NCI-H1092 treated with DMSO at 0.1 percent for 48 hours (cell line): ENCODE data around the gene DNAJC6.
"Not testable (repeated sequence)": the region's sequence is repeated elsewhere in the genome, so short reads cannot be mapped to it uniquely, and the experiment has no call there.

Experiments used
- DNase-seq: peaks from one replicate; lab custom pipeline; 2025; lab: John Stamatoyannopoulos, UW

Gene DNAJC6

DNA sequence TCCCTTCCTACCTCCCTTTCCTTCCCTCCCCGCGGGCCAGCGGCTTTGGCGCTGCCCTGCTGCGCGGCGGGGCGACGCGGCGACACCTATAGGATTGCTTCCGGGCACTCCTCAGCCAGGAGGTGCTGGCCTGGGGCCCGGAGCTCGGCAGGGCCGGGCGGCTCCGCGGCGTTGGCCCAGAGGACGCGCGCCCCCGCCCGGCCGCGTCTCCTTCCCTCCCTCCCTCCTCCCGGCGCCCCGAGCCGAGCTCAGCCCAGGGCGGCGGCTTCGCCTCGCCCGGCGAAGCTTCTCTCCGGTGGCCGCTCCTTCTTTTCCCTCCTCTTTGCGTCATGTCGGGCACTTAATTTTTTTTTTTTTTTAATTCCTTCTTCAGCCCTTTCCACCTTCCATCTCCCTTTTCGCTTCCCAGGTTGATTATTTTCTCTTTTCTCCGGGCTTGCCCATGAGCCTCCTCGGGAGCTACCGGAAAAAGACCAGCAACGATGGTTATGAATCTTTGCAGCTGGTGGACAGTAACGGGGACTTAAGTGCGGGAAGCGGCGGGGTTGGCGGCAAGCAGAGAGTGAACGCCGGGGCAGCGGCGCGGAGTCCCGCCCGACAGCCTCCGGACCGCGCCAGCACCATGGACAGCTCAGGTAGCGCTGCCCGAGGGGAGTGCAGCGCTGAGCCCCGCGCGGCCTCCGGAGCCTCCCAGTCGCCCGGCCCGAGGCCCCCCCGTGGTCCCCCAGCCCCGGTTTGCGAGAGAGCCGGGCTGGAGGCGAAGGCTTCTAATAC is at the start of gene DNAJC6:
Gene DNAJC6, plus strand, starts transcription at position 240 of the 774 bp plus-strand sequence. Its CDS starts 203 bp downstream, at position 443.
- DNase-seq: peak; percentile 73

DNA sequence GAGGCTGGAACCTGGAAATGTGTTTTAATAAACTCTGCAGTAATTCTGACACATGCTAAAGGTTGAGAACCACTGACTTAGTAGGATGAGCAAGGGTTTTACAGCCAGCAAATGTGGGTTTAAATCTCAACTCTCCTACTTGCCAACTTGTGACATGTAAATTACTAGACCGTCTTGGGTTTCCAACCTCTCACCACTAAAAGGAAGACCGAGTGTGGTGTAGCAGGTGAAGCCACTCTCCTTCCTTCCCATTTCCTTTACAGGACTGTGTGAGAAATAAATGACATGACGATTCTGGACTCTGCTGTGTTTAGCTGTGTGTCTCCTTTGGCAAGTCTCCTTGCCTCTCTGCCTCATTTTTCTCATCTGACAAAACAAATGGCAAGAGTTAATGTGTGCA is 49.5 kb upstream of the DNAJC6 start:
- peak; percentile 0 for DNase-seq

DNA sequence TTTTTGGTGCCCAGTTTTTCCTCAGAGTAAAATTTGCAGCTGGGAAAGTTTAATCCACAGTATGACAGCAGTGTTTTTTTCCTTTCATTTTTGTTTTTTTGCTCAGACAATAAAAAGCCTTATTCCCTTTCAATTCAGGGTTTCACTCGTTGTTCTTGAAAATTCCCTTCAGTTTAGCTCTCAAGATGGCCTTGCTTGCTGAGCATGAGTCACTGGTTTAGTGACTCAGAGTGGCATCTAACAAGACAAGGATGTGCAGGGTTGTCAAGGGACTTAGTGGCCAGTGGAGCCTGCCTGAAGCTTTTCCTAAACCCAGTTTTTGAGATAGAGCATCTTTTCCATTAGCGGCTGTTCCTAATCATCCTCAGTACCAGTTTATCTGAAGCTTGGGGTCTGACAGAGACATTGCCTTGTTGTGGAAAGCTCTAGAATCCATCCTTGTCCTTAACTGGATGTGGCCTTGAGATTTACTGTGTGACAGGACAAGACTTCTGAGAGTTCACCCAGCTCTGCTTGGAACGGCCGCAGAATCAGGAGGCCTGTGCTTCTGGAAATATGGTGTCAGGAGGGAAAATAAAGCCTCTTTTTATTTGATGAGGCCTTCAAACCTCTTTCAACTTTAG is 48.4 kb upstream of the DNAJC6 start:
- DNase-seq: no peak

DNA sequence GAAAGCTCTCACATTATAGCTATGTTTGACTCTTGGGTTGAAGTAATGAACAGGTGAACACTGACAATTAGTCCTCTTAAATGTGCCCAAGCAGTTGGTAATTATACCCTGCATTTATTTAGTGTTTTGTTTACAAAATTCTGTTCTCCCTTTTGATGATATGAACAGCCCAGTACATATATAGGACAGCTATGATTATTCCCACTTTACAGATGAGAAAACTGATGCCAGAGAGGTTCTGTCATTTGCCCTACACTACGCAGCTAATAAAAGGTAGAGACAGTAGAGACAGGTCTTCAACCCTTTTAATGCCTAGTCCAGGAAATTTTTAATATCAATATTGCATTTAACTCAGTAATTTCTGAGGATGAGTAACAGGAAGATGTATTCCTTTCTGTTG is 46.1 kb upstream of the DNAJC6 start:
- no peak for DNase-seq

DNA sequence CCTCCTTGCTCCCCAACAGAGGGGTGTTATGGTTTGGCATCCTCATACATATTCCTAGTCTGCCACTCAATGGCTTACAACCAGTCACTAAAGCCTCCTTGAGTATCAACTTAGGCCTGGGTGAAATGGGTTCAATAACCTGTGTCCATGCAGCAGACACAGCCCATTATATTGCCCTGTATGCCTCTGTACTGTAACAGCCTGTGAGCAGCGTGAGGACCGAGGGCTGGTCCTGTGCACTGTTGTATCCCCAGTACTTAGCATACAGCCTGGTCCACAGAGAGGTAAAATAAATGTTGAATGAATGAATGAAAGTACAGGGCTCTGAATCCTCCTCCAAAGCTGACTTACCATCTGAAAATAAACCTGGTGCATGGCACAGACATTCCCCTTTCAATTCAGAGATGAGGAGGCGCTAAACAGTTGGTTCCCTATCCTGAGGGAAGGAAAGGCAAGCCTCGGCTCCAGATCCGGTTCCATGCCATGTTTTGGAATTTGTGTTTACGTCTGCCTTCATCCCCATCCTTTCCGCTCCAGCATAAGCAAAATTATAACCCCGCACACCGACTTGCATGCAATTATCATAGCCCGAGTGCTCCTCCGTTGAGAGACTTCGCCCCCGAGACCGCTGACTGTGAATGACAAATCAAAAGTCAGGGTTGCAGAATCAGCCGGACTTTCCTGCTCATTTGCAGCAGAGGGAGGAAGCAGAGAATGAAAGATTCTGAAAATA is 45.0 kb upstream of the DNAJC6 start:
- peak; percentile 38 for DNase-seq

DNA sequence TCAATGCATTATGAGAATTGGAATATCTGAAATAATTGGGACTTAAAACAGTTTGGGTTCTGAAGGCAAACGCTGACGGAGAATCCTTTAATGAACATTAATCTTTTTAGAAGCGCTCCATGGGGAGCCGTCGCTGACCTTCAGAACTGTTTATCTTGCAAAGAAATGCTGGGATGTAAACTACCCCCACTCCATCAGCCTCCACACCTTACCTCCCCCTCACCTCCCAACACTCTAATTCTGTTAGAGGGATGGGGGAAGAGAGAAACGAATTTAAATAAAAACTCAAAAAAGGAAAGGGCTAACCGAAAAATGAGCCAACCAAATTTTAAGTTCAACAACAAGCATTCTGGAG is 44.1 kb upstream of the DNAJC6 start:
- DNase-seq: no peak

DNA sequence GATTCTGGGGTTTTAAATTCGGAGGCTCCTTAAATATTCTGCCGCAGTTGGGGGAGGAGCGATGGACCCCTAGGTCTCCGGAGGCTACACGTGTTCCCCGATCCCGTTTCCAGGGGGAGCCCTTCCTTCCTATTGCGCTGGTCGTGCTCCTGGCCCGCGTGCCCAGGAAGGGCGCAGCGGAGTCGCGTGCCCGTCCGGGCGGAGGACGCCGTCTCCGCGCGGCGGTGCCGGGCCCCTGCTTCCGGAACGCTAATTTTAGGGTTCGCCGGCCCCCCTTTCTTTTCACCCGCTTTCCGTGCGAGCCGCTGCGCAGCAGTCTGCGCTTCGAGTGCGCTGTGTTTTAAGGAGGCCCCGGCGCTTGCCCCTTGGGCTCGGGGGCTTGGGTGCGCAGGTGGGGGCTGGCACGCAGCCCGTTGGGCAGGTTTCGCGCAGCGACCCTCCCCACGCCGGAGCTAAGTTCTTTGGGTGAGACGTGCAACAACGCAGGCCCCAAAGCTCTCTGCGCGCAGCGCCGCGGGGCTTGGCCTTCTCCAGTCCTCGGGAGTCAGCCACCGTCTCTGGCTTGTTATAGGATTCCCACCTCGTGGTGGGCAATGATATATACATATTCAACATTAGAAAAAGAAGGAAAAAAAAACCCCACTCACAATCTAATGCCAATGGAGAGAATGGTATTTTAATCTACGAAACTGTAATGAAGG is 43.5 kb upstream of the DNAJC6 start:
- peak; percentile 68 for DNase-seq

DNA sequence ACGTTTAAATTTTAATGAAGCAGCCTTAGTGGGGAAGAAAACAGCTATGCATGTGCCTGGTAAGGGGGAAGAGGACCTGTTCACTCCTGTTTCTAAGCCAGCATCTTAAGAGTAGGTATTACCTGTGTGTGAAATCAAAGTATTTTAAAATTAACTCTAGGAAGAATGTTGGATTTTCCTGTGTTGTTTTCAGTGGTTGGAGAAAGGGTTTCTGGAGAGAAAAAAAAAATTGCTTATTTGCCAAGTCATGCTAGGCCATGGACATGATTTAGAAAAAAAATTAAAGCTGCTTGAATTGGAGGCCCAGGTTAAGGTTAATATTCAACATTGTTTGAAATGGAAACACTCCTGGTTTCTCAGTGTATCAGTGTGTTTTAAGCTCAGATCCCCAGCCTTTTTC is 42.9 kb upstream of the DNAJC6 start:
- no peak for DNase-seq

DNA sequence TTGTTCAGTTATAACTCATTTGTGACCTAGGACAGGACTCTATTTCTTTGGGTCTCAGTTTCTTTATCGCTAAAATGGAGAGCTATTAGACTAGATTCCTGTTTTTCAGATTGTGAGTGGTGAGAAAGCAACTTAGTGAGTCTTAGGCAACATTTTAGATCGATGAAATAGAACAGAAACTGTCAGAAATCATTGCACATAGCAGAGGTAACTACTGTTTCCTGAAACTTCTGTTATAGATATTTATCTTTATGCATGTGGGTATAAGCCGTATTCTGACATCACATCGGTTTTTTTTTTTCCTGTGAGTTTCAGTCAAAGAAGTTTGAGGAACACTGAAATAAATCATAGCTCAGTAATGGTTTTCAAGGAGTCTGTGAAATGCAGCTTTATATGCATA is 42.1 kb upstream of the DNAJC6 start:
- no peak for DNase-seq

DNA sequence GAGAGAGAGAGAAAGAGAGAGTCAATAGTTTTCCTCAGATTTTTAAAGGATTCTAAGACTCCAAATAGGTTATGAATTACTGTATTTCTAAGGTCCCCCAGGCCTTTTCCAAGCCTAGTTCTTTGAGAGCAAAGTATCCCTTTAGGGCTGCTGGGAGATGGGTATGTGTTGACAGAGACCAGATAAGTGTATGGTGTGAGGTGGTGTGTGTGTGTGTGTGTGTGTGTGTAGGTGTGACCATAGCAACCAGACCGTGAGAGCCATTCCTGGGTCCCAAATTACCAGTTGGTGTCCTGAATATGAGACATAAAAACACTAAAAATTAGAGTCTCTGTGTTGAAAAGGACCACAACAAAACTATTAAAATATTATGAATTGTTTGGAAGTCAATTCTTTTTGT is 41.7 kb upstream of the DNAJC6 start:
- no peak for DNase-seq

DNA sequence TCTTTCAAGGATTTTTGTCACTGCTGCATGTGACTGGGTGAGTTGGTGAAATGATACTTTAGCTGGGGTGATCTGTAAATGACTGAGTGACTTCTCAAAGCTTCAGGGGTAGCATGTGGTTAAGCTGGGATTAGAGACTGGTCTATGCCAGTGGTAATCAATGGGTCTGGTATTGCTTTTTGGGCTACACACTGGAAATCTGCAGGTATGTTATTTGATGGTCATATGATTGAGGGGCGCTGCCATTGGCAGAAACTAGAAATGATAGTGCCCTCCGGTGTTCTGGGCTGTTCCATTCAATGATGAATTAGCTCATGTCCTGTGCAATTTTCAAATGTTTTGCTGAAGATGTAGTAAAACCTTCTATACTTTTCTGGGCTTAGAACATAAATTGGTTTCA is 39.7 kb upstream of the DNAJC6 start:
- no peak for DNase-seq

DNA sequence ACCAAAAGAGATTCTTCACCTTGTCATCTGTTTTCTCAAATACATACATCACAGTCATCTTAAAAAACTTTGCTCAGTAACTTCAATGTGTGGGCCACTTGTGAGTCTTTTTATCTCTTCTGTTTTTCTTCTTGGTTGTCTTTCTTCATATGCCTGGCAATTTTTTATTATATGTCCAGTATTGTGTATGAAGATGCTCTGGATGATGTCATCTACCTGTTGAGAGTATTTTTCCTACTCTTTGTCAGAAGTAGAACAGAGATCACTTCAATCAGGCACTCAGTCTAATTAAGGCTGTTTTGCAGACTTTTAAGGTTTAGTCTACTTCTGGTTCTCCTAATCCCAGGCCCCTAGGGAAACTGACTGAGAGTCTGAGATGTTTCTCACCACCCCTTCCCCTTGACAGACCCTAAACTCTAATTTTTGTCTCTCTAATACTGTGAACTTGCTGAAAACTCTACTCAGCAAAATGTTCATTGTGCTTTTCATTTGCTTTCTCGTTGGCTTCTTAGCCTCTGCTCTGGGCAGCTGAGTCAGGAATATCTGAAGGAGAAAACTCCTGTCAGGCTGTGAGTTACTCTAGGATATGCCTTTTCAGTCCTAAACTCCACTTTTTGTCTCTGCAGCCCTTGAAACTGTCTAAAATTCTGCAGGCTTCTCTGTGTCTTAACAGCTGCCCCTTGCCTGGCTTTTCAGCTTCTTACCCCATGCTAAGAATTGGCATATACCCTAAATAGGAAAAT is 33.0 kb upstream of the DNAJC6 start:
- DNase-seq: no peak

DNA sequence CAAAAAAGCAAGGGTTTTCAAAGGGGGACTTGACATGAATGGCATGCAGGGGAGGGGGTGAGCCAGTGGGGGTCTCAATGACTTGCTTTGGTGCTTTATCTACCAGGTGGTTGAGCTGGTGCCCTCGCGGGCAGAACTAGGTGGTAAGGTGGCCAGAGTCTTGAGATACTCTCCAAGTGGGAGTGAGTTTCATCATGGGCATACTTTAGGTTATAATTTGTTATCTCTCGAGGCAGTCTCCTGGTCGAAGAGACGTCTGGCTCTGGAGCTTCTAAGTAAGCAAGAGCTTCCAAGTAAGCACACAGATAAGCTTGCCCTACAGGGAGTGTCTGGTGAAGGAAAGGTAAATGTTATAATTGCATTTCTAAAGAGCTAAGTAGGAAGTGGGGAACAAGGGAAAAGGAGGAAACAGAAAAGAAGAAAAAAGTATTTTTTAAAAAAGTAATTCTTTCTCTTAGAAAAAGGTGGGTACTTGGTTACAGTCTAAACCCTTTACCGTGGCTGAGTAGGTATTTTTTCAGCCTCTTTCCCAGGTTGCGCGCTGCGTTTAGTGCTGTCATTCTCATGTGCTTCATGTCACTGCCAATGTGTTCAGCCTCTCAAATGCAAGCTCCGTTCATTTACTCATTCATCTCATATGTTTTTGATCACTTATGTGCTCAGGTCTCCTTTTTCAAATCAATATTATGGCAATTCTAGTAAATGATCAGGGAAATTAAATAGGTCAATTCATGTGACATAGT is 31.6 kb upstream of the DNAJC6 start:
- no peak for DNase-seq

DNA sequence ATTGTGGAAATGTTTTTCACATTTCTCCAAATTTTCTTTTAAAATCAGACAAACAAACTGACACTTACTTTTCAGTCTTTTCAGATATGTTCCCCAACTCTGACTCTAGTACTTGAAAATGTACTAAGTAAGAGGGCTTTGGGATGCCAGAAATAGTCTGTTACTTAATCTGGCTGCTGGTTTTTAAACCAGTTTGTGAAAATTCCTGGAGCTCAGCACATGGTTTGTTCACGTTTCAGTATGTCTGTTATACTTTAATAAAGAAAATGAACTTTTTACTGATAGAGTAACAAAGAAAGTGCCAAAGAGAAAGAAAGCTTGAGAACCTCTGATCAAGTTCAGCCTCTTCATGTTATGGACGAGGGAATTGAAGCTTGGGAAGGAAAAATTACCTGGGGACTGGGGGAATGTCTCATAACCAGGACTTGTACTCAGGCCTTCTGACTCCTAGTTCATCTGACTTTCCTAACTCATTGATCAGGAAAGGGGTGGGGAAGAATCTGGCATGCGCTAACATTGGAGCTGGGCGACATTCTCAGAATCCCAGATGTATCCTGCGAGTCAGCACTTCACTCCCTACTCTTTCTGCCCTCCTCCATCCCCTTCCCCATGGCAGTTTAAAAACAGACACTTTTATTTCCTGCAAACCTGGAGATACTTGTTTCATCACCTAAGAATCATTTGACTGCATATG is 30.8 kb upstream of the DNAJC6 start:
- no peak for DNase-seq

DNA sequence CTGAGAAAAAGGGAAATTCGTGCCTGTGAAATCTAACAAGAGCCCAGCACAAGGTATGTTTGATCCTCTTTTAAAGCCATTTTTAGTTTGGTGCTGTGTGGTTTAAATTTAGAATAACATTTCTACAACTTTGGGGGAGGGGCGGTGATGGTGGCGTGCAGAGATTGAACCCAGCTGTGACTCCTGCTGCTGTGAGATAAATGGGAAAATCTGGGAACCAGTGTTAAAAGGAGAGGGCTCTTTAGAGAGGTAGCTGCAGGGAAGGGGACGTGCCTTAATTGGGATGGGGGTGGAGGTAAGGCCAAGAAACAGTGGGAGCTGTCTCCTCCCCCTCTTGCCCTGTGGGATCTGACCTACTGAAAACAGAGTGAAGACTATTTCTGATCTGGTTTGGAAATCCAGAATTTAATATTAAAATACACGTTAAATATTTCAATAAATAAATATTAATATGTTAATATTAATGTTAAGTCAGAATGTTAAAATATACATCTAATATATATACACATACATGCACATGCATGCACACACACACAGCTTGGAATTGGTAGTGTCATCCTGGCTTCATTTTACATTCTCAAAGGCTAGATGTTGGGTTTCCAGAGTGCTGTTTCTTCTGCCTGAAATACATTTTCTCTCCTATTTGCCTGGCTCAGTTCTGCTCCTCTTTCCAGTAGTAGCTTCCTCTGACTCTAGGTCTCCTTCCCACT is 30.1 kb upstream of the DNAJC6 start:
- no peak for DNase-seq

DNA sequence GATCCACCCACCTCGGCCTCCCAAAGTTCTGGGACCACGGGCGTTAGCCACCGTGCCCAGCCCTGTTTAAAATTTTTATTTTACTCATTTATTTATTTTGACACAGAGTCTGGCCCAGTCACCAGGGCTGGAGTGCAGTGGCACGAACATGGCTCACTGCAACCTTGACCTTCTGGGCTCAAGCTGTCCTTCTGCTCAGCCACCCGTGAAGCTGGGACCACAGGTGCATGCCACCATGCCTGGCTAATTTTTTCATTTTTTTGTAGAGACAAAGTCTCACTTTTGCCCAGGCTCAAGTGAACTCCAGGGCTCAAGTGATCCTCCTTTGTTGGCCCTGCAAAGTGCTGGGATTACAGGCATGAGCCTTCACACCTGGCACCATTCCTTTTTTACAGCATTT is 27.5 kb upstream of the DNAJC6 start:
- no peak for DNase-seq

DNA sequence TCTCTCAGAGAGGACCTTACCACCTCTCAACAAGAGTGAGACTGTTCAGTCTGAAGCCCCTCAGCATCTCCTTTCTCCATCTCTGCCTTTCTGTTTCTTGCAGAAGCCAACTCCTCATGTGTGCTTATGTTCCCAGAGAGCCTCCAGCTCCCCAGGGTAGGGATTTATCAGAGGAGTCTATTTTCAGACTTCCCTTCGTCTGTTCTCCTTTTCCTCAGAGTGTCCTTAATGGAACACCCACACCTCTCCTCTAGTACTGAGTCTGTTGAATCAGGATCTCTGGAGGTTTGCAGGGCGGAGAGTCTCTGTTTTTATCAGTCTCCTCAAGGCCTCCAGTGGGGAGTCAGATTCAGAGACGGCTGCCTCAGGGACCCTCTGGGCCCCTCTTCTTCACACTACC is 25.1 kb upstream of the DNAJC6 start:
- DNase-seq: no peak

DNA sequence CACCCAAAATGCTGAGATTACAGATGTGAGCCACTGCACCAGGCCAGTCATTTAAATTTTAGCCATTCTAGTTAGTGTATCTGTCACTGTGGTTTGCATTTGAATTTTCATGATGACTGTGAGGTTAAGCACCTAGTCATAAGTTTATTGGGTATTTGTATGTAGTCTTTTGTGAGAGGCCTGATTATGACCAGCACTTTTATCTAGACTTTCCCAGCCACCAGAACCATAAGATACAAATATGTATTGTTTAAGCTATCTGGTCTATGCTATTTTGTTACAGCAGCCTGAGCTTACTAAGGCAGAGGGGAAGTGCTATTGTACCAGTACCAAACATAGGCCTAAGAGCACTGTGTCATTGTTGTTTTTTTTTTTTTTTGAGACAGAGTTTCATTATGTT is 19.9 kb upstream of the DNAJC6 start:
- no peak for DNase-seq

DNA sequence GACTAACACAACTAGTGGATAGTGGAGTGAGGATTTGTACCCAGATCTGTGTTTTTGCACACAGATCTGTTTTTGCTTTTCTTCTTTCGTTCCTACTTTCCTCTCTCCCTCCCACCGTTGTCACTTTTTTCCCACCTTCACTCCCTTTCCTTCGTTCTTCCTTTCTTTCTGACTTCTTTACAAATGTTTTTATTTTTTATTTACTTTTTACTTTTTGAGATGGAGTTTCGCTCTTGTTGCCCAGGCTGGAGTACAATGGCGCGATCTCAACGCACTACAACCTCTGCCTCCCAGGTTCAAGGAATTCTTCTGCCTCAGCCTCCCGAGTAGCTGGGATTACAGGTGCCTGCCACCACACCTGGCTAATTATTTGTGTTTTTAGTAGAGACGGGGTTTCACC is 17.5 kb upstream of the DNAJC6 start:
- DNase-seq: not testable (repeated sequence)
